LNCAP (cell line): Measurements from ENCODE around the gene TOPAZ1.

Experiments
- CTCF ChIP-seq: fragments of 450-650 bp; IDR thresholded peaks from 2 replicates; pipeline ENCODE4 v1.5.1; 2017; ENCODE audit warnings: mild to moderate bottlenecking

Gene TOPAZ1

GRCh38 chr3:44241706-44242105, at the start of gene TOPAZ1:
Gene TOPAZ1 (plus strand): TSS chr3:44241886. CDS start chr3:44242054, 168 bp downstream.
- TF ChIP-seq CTCF: no peak

- peak; percentile 79 for TF ChIP-seq CTCF
Observed at GRCh38 chr3:44198284-44199269, 43.1 kb upstream of the TOPAZ1 start.

- TF ChIP-seq CTCF: no peak
Observed at GRCh38 chr3:44206261-44206660, 35.4 kb upstream of the TOPAZ1 start.

GRCh38 chr3:44206862-44207652, 34.6 kb upstream of the TOPAZ1 start:
- no peak for TF ChIP-seq CTCF

DNA sequence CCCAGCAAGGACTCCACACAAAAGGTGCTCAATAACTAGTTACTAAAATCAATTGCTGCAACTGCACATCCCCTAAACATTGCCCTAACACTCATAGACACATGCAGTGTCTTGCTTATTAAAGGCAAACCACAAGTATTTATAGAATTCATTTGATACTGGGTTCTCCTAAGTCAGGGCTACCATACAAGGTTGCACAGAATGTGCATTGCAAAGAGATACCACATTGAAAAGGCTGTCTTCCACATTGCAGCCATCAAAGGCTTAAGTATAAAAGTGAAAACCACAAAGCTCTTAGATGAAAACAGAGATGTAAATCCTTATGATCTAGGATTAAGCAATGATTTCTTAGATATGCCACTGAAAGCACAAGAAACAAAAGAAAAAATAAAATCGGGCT, 33.6 kb upstream of the TOPAZ1 start:
- no peak for TF ChIP-seq CTCF

- TF ChIP-seq CTCF: no peak
Observed at GRCh38 chr3:44208568-44208967, 33.1 kb upstream of the TOPAZ1 start.

DNA sequence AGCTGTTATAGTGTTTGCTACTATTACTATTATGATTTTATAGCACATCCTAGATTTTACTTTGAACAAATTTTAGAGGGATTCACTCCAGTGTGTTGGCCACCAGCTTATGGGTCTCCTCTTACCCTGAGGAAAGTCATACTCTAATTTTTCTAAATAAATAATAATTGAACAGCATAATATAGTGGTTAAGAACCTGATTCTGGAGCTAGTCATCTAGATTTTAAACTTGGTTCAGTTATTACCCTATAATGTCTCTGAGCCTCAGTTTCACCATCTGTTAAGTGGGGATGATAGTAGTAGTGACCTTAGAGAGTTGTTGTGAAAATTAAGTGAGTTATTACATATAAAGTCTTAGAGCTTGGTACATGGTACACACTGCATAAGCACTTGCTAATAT, 30.7 kb upstream of the TOPAZ1 start:
- TF ChIP-seq CTCF: no peak
